Kidney glomerular epithelial cell (primary cell): ENCODE results near the gene PLEKHG4.

Experiments used
- DNase-seq: peaks from one replicate; lab custom pipeline; 2025; lab: John Stamatoyannopoulos, UW

Gene PLEKHG4

DNA sequence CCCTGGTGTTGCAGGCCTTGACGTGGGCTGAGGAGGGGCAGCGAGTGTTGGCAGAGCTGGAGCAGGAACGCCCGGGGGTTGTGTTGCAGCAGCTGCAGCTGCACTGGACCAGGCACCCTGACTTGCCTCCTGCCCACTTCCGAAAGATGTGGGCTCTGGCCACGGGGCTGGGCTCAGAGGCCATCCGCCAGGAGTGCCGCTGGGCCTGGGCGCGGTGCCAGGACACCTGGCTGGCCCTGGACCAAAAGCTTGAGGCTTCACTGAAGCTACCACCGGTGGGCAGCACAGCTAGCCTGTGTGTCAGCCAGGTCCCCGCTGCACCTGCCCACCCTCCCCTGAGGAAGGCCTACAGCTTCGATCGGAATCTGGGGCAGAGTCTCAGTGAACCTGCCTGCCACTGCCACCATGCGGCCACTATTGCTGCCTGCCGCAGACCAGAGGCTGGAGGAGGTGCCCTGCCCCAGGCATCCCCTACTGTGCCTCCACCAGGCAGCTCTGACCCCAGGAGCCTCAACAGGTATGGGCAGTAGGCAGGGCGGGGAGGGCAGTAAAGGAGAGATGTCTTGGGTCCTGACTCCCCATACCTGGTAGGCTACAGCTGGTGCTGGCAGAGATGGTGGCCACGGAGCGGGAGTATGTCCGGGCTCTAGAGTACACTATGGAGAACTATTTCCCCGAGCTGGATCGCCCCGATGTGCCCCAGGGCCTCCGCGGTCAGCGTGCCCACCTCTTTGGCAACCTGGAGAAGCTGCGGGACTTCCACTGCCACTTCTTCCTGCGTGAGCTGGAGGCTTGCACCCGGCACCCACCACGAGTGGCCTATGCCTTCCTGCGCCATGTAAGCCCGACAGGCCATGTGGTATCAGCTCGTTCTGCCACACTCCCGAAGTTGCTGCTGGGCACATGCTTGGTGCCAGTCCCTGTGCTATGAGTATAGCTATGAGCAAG, 5.6 kb downstream of the PLEKHG4 start:
- DNase-seq, result peak; percentile 18

GRCh38 chr16:67286441-67287235, 7.3 kb downstream of the PLEKHG4 start:
- no peak for DNase-seq

DNA sequence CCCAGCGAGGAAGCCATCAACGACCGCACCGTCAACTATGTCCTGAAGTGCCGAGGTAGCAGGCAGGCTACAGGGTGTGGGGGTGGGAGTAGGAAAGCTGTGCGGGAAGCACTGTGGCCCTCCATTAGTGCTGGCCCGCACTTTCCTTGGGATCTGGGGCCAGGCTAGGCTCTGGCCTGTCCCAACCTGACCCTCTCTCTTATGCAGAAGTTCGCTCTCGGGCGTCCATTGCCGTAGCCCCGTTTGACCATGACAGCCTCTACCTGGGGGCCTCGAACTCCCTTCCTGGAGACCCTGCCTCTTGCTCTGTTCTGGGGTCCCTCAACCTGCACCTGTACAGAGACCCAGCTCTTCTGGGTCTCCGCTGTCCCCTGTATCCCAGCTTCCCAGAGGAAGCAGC, 8.6 kb downstream of the PLEKHG4 start:
- no peak for DNase-seq

GRCh38 chr16:67291461-67291860, 12.1 kb downstream of the PLEKHG4 start:
- no peak for DNase-seq

- DNase-seq, result no peak
Observed at GRCh38 chr16:67294171-67294757, 14.9 kb downstream of the PLEKHG4 start.

DNA sequence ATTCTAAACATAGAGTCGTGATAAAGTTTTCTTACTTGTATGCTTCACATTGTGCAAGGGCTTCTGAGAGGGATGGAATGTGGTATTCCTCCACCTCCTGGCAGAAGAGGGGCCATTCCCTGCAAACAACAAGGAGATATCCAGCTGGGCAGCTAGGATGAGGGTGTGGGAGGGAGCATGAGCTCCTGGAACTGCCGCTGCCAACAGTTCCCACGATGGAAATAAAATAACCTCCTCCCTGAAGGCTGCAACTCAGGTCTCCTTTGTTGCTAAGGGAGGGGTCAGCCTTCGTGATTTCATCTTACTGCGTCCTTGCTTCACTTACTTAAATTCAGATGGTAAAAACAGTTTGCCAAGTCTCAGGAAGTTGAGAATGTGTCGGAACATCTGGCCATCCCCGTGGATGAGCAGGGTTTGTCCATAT, 15.6 kb downstream of the PLEKHG4 start:
- no peak for DNase-seq

DNA sequence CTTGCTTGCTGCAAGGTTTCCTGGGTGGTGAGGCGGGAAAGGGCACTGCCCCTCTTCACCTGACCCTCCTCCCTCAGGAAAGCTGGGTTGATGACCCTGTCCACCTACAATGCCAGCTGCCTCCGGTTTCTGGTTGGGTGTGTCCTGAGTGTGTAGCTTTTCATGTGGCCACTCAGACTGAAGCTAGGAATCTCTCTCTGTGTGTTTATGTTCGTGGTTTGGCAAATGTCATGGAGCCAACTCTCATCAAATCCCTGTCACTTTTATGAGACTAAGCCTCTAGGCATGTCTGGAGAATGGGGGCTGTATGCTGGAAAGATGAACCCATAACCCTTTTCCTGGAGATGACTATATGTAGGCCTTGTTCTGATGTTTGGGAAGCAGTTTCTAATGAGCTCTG, 17.1 kb downstream of the PLEKHG4 start:
- DNase-seq, result peak; percentile 41

- DNase-seq, result no peak
Observed at GRCh38 chr16:67298277-67298676, 18.9 kb downstream of the PLEKHG4 start.

DNA sequence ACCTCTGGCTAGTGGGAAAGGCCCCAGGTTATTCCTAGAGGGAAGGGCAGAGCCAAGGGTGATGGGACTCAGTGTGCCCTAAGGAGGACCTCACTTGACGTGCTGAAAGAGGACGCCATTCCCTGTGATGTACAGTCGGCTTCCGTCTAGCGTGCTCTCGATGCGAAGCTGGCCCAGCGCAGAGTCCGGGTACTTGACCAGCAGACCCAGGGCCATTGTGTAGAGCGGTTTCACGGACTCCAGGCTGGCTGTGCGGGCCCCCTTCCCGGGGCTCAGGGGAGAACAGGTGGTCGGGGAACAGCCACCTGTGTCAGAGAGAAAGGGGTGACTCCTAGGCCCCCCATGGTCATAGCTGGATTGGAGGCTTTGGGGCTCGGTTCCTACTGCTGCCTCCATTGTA, 19.9 kb downstream of the PLEKHG4 start:
- DNase-seq, result no peak

DNA sequence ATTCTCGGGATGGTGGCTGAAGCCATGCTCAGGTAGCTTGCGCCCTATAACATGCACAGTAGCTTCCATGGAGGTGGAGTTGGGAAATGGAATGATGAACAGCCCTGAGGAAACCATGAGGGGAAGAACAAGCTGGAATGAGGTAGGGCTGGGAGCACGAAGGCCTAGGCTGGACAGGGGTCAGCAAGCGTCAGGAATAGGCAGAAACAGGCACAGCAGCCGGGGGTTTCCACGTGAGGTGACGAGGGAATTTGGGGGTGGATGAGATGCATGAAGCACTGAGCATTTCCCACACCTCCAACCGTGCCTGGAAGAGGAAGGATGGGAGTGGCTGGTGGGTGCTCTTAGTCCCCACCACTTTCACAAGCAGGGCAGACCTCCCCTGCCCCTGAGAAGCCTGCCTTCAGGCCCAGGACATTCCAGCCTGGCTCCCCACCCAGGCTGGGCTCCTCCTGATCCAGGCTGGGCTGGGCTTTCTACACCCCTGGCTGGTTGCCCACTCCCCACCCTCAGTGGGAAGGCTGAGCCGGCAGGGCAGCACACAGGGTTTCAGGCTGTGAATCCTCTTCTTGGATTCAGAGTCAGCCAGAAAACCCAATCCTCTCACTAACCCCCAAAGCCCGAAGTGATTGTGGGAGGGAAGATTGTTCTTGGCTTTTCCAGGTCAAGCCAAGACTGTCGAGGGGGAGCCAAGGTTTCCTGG, 21.9 kb downstream of the PLEKHG4 start:
- no peak for DNase-seq

GRCh38 chr16:67302076-67302475, 22.7 kb downstream of the PLEKHG4 start:
- no peak for DNase-seq

DNA sequence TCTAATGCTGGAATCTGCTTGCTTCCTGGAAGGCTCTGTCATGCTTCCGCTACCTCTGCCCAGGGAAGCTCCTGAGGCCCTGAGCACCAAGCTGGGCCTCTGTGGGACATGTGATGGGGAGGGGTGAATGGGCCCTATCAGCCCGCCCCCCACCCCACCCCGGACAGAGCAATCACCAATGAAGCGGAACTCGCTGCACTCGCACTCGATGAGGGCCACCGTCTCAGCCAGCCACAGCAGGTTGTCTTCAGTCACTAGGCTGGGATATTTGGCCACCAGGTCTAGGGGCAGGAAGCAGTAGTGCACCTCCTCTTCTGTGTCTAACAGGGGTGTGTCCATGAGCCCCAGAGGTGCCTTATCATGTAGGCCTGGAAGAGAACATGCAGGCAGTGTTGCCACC, 23.6 kb downstream of the PLEKHG4 start:
- DNase-seq, result no peak

DNA sequence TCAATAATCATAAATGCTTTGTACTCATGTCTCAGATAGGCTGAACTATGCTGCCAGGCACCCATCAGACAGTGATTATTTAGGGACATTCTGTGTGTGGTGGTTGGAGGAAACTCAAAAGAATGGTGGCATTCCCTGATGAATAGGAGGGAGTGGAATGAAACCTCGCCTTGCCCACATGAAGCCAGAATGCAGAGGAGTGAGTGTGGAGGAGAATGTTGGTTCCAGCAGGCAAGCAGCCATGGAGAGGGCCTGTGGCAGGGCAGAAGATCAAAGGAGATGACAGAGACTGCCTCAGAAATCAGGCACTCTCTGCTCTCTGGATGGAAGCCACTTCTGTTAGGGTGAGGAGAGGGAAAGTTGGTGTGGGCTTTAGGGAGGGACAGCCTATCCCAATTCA, 24.7 kb downstream of the PLEKHG4 start:
- peak; percentile 41 for DNase-seq

DNA sequence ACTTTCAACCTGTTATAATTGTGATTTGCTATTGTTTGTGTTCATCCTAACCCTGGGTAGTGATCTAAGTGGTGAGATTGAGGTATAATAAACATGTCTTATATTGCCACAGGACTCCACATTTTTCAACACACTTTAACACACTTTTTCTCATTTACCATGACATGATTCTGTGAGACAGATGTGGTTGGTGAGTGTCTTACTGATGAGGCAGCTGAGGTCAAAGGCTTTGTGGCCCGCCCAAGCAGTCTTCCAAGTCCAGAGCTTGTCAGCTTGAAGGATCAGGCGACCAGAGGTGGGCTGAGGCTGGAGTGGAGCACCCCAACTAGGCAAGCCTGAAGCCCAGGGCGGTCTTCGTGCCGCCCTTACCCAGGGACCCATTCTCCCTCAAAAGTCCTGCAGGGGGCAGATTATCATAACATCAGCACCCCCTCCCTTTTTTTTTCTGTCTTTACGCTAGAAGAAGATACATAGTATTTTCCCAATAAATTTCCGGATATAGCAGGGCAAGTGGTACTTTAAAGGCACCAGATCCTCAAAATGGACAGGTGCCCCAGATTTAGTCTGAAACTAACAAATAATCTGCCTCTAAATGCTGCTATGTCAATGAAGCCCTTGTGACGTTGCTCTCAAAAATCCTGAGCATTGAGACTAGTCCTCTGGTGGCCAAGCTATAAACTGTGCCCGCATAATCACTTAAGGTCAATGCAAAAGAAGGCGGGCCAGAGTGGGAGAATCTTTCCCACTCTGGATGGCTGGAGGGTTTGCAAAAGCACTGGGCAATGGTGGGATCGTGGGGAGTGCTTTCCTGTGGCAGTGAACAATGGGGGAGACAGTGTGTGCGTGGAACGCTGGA, 26.1 kb downstream of the PLEKHG4 start:
- no peak for DNase-seq

- DNase-seq, result no peak
Observed at GRCh38 chr16:67310561-67310960, 31.2 kb downstream of the PLEKHG4 start.

GRCh38 chr16:67311607-67312488, 32.5 kb downstream of the PLEKHG4 start:
- peak; percentile 99 for DNase-seq

- peak; percentile 8 for DNase-seq
Observed at GRCh38 chr16:67312719-67313118, 33.4 kb downstream of the PLEKHG4 start.

GRCh38 chr16:67317853-67318252, 38.5 kb downstream of the PLEKHG4 start:
- DNase-seq, result no peak

GRCh38 chr16:67326115-67326471, 46.8 kb downstream of the PLEKHG4 start:
- DNase-seq, result no peak
